ENCODE measurements around the gene RAB40AL.

RAB40AL gene

GRCh38 chrX:102983205-102983604 is 46.1 kb downstream of the RAB40AL start:
- DNase-seq (ENCODE audit: low spot score) = no peak

- DNase-seq (ENCODE audit: low spot score) = no peak
Measured at GRCh38 chrX:102985192-102985591, 48.1 kb downstream of the RAB40AL start.

Measured in left forelimb (tissue), 1 donor.